Stimulated activated CD8-positive, alpha-beta memory T cell treated with anti-CD3 and anti-CD28 coated beads, Interleukin-7, amount 100 ng/mL, for 24 hours (primary cell): ENCODE measurements around the gene PLD4.
"Not testable (repeated sequence)": the region's sequence is repeated elsewhere in the genome, so short reads cannot be mapped to it uniquely, and the experiment has no call there.

ENCODE experiments used
- DNase-seq: peaks from one replicate; pipeline ENCODE4 v3.0.0-alpha.2; 2020; ENCODE audit warnings: low read depth

Gene PLD4

DNA sequence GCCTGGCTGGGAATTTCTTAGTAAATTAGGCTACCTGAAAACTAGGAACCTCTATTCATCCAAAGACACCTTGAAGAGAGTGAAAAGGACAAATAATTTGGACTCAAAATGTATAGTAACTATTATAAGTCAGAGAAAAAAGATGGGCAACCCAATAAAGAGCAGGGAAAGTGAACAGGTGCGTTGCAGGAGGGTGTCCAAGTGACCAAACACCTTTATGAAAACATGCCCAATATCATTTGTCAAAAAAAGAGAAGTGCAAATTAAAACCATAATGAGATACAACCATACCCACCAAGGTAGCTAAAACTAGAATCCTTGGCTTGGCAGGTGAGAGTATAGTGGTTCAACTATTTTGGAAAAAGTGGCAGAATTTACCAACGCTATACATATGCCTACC, 24.9 kb upstream of the PLD4 start:
- no peak for DNase-seq

DNA sequence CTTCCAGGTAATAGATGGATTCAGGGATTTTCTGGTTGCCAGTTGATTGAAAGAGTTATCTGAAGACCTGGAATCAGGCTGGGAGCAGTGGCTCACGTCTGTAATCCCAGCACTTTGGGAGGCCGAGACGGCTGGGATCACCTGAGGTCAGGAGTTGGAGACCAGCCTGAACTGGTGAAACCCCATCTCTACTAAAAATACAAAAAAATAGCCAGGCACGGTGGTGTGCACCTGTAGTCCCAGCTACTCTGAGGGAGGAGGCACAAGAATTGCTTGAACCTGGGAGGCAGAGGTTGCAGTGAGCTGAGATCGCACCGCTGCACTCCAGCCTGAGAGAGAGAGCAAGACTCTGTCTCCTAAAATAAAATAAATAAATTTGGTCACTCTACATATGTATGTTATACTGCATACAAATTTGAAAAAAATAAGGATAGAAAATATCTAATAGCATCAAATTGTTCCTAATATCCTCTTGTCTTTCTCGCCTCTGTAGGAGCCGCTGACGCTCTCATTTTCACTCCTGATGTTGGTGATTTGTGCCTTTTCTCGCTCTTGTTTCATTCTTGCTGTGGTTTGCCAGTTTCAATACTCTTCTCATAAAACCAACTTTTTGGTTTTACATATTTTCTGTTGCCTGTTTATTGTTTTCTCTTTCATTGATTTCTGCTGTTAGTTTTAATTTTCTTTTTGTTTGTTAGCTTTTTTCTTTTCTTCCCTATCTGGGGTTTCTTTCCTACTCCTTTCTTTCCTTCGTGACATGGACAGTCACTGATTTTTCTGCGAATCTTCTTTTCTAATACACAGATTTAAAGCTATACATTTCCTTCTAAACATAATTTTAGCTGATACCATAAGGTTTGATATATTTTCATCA, 23.8 kb upstream of the PLD4 start:
- no peak for DNase-seq

- no peak for DNase-seq
Observed at GRCh38 chr14:104903990-104904389, 20.7 kb upstream of the PLD4 start.

DNA sequence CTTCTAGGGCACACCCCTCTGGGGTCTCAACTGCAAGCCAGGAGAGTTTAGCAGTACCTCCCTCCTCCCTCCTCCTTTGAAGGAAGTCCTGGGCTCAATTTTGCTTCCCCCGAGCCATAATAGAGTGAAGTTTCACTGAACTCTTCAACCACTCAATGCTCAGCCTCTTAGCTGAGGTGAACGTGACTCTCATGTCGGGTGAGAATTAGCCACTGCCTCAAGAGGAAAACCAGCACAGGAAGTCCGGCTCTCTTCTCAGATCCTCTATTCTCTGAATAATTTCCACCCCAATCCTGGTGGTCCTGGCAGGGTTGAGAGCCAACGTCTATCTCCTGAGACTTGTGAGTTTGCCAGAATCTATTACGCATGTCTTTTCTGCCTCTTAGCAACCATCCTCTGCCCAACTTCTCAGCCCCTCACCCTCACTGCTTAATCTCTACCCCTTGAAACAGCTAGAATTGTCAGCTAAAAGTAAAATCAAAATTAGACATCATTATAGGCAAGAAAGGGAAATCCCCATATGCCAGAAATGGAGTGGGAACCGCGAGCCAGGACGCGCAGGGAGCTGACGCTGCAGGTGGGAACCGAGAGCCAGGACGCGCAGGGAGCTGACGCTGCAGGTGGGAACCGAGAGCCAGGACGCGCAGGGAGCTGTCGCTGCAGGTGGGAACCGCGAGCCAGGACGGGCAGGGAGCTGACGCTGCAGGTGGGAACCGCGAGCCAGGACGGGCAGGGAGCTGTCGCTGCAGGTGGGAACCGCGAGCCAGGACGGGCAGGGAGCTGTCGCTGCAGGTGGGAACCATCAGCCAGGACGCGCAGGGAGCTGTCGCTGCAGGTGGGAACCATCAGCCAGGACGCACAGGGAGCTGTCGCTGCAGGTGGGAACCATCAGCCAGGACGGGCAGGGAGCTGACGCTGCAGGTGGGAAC, 19.8 kb upstream of the PLD4 start:
- DNase-seq = not testable (repeated sequence)

- DNase-seq = not testable (repeated sequence)
Observed at GRCh38 chr14:104905579-104905933, 19.1 kb upstream of the PLD4 start.

GRCh38 chr14:104908303-104908702, 16.4 kb upstream of the PLD4 start:
- no peak for DNase-seq

DNA sequence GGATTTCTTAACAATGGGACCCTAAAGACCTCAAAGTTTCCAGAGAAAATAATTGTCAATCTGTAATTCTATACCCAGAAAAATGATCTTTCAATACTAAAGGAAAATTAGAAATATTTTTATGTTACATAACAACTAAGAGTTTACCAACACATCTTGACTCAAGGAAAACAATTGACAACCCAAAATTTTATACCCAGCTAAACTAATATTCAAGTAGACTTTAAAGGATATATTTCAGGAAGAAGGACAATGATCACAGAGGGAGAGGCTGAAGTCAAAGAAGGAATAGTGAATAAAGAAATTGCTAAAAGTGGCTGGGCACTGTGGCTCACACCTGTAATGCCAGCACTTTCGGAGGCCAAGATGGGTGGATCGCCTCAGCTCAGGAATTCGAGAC, 12.6 kb upstream of the PLD4 start:
- no peak for DNase-seq

DNA sequence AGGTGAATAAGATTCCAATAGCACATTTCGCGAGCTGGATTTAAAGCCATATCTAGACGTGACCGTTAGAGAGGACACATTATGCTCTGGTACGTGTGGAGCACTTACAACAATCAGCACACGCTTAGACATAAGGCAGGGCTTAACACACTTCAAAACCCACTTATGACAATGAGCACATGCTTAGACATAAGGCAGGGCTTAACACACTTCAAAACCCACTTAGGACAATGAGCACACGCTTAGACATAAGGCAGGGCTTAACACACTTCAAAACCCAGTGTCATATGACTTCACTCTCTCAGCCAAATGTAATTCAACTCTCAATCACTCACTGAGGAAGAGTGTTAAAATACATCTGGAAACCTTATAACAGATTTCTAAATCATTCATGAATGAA, 11.2 kb upstream of the PLD4 start:
- DNase-seq = no peak

DNA sequence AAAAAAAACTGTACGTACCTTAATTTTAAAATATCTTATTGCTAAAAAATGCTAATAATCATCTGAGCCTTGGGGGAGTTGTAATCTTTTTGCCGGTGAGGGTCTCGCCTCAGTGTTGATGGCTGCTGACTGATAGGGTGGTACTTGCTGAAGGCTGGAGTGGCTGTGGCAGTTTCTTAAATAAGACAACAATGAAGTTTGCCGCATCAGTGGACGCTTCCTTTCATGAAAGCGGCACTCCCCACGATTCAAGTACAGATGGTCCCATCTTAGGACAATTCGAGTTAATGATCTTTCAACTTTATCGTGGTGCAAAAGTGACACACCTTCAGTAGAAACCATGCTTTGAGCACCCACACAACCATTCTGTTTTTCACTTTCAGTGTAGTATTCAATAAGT, 7.6 kb upstream of the PLD4 start:
- DNase-seq = no peak

- DNase-seq = no peak
Observed at GRCh38 chr14:104917993-104918392, 6.7 kb upstream of the PLD4 start.

DNA sequence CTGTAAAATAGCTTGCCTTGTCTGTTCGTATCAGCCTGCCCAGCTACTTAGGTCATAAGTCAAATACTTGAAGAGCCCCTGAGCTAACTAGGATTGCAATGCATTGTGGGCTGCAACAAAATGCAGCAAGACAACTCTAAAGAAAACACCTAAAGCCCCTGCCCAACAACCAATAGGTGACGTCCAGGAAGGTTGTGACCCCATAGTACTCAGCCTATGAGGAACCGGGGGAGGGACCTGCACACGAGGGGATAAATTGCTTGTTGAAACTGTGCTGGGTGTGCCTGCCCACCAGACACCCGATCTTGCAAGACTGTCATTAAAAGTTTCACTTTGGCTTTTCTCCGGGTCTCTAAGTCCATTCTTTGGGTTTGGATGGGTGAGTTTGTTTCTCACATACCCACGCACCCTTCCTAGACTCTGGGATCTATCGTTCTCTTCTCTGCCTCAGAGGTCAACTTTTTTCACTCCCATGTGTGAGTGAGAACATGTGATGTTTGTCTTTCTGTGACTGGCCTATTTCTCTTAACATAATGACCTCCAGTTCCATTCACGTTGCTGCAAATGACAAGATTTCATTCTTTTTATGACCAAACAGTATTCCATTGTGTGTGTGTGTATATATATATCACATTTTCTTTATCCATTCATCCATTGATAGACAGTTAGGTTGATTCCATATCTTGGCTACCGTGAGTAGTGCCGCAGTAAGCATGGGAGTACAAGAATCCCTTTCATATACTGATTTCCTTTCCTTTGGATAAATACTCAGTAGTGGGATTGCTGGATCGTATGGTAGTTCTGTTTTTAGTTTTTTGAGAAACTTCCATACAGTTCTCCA, 5.3 kb upstream of the PLD4 start:
- not testable (repeated sequence) for DNase-seq

DNA sequence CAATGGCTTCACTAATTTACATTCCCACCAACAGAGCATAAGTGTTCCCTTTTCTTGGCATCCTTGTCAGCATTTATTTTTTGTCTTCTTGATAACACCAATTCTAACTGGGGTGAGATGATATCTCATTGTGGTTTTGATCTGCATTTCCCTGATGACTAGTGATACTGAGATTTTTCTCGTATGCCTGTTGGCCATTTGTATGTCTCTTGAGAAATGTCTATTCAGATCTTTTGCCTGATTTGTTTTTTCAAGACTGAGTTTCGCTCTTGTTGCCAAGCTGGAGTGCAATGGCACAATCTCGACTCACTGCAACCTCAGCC, 4.7 kb upstream of the PLD4 start:
- no peak for DNase-seq

- DNase-seq = no peak
Observed at GRCh38 chr14:104923640-104924420, 849 bp upstream of the PLD4 start.

DNA sequence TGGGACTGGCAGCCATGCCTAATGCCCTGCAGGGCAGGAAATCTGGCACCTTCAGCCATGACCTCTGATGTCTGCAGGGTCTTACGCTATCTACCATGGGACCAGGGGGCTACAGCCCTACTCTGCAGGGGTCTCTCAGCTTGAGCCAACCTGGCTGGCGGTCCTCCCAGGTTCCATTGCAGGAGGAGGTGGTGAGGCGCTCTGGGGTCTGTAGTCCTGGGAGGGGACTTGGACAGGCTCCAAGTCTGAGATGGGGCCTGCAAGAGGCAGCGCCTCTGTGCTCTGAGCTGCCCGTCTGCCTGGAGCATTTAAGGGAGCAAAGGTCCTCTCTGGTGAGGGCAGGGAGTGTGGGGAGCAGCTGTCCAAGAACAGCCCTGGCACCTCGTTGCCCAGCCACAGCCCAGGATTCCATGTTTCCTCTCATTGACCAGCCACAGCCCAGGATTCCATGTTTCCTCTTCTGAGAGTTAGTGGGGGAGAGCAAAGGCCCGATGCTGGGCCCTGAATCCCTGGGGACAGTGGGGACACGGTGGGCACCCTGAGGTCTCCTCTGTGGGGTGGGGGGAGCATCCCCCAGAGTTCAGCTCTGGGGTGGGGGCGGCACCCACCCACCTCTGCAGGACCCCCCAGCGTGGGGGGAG, 655 bp downstream of the PLD4 start:
- DNase-seq = no peak

DNA sequence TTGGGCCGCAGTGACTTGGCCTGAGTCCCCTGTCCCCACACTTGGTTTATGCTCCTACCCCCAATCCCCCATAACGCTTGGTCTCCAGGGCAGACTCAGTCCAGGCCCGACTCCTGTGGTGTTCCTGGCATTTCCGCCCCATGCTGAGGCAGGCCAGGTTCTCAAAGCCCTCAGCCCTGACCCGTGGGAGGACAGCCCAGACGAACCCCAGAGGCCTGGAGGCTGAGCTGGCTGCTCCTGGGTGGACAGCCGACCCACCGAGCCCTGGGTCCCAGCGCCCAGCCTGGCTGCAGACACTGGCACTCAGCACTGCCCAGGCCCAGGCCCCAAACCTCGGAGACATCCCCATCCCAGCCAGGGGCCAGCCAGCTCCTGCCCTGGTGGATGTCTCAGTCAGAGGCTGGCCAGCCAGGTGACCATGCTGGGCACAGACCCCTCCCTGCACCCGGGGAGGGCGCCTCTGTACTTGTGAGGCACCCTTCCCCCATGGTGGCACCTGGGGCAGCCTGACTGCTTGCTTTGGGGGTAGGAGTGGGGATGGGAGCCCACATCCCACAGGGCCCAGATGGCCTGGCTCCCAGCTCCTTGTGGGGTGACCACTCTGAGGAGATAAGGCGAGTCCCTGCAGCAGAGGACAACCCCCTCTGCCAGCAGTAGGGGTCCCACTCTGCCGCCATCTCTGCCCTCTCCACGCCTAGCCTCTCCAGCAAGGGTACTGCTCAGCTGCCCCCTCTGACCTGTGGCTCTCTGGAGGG, 1.4 kb downstream of the PLD4 start:
- no peak for DNase-seq

DNA sequence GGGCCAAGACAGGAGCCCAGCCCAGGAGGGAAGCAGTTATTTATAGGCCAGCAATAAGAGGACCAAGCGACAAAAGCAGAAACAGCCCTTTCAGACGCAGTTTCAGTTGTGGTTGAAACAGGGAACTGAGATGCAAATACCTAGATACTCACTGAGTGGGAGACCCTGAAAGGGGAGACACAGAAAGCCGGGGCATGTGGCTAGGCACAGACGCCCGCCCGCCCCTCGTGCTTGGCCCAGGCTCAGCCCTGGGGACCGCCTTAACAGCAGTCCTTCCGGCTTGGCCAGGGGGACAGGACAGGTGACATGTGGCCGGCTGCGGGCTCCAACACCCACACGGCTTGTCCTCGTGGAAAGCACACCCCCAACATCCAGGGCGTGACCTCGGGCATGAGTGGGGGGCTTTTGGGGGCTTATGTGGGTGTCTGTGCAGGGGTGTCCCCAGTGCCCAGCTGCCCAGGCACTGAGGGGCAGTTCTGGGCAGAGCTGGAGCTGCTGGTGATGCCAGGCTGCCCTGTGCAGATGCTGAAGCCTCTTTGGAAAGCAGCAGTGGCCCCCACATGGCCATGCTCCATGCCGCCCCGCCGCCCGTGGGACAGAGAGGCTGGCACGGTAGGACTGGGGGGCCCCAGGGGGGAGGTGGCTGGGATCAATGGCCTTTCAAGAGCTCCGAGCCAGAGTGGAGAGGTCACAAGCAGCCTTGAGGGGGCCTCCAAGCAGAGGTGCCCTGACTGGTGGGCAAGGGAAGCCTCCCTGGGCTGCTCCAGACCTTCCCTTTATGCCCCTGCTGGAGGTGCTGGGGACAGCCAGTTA, 2.1 kb downstream of the PLD4 start:
- DNase-seq = no peak

- DNase-seq = no peak
Observed at GRCh38 chr14:104927432-104927816, 2.7 kb downstream of the PLD4 start.

GRCh38 chr14:104927901-104928300, 3.2 kb downstream of the PLD4 start:
- DNase-seq = no peak

DNA sequence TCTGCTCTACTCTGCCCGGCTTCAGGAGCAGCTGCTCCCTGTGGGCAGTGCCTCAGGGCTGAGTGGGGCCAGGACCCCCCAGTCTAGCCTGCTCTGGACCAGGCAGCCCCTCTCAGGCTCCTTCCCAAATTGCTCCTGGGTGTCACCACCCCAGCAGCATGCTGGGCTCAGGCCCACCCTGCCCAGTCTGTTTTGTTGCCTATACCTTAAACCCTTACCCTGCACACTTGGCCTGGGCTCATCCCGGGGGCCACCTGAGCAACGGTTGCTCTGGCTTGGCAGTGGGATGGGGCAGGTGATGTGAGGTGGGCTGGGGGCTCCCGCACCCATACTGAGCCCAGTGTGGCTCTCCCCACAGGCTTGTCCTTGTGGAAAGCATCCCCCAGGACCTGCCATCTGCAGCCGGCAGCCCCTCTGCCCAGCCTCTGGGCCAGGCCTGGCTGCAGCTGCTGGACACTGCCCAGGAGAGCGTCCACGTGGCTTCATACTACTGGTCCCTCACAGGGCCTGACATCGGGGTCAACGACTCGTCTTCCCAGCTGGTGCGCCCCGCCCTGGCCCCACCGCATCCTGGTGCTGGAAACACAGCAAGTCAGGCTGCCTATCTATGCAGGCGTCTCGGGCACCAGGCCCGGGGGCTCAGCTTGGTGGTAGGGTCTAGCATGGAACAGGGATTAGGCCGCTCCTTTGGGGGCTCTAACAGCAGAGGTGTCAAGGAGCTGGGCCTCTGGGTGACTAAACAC, 3.9 kb downstream of the PLD4 start:
- DNase-seq = no peak
